ENCODE results near the gene F2.

F2 gene

DNA sequence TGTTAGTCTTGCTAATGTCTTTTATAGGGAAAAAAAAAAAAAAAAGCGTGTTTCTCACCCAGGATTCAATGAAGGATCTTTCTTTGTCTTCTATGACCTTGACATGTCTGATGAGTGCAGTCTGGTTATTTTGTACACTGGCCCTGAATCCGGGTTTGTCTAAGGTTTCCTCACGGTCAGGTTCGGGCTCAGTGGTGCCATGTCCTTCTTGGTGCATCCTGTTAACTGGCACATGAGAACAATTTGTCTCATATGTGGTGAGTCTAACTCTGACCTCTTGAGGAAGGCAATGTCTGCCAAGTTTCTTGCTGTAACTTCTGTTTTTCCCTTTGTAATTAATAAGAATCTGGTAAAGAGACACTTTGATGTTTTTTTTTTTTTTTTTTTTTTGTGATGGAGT lies 12.5 kb downstream of the F2 start:
- ATAC-seq (ENCODE audit: low read depth) (no peak), DNase-seq (ENCODE audit: low spot score in 2 of 2) (no peak)
- Mint-ChIP-seq H3K4me1 (no peaks in the 10 kb centered on the region), H3K27me3 (no peaks in the 10 kb centered on the region), H3K4me3 (no peak overlapping the region), H3K36me3 (no peaks in the 10 kb centered on the region), H3K27ac (no peak overlapping the region), H3K9me3 (no peaks in the 10 kb centered on the region)

DNA sequence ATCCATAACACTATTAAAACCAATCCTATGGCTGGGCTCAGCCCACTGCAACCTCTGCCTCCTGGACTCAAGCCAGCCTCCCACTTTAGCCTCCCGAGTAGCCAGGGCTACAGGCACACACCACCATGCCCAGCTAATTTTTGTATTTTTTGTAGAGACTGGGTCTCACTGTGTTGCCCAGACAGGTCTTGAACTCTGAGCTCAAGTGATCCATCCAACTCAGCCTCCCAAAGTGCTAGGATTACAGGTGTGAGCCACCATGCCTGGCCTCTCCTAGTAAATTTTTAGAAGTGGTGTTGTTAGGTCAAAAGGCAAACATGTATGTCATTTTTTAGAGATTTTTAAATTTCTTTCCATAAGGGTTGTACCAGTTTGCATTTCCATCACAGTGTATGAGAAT lies 14.2 kb downstream of the F2 start:
- ATAC-seq (ENCODE audit: low read depth) (no peak), DNase-seq (ENCODE audit: low spot score in 2 of 2) (no peak)
- H3K36me3 Mint-ChIP-seq = no peaks in the 10 kb centered on the region
- H3K4me3 Mint-ChIP-seq = no peak overlapping the region
- H3K27ac Mint-ChIP-seq = no peak overlapping the region
- H3K4me1 Mint-ChIP-seq = no peaks in the 10 kb centered on the region
- no peaks in the 10 kb centered on the region for H3K27me3 Mint-ChIP-seq
- no peaks in the 10 kb centered on the region for H3K9me3 Mint-ChIP-seq

DNA sequence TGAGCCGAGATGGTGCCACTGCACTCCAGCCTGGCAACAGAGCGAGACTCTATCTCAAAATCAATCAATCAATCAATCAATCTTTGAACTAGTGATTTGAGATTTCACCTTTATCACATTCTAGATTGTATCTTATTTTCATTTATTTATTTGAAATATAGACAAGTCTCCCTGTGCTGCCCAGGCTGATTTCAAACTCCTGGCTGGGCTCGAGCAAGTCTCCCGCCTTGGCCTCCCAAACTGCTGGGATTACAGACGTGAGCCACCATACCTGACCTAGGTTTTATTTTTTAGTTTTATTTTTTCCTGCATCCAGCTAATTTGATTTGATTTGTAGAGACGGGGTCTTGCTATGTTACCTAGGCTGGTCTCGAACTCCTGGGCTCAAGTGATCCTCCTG lies 17.1 kb downstream of the F2 start:
- Mint-ChIP-seq H3K27me3 (no peaks in the 10 kb centered on the region), H3K27ac (no peak overlapping the region), H3K9me3 (no peaks in the 10 kb centered on the region), H3K4me1 (no peaks in the 10 kb centered on the region), H3K36me3 (peaks cover 2% of the 10 kb centered on the region), H3K4me3 (no peak overlapping the region)
- ATAC-seq (ENCODE audit: low read depth) (no peak), DNase-seq (ENCODE audit: low spot score in 2 of 2) (no peak)

DNA sequence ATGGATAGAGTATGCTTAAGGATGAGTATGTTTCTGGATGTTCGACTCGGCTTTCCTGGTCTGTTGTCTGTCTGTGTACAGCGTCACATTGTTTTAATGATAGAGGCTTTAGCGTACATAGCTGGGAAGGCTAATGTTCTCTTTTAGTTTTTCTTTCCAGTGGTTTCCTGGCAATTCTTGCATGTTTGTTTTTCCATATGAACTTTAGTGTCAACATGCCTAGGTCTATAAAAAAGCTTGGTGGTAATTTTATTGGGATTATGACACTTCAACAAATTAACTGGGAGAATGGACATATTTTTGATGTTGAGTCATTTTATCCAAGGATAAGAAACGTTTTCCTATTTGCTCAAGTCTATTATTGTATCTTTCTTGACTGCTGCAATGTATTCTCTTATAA lies 17.6 kb downstream of the F2 start:
- Mint-ChIP-seq H3K27ac (no peak overlapping the region), H3K9me3 (no peaks in the 10 kb centered on the region)
- DNase-seq (ENCODE audit: low spot score in 2 of 2) = no peak

DNA sequence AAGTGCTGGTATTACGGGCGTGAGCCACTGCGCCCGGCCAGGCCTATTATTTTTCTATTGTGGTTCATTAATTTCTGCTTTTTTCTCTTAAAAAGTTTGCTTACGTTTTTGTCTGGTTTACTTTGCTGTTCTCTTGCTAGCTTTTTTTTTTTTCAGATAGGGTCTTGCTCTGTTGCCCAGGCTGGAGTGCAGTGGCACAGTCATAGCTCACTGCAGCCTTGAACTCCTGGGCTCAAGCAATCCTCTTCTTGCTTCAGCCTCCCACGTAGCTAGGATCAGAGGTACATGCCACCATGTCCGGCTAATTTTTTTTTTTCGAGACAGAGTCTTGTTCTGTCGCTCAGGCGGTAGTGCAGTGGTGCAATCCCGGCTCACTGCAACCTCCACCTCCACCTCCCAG lies 18.7 kb downstream of the F2 start:
- Mint-ChIP-seq H3K27me3 (no peaks in the 10 kb centered on the region), H3K9me3 (no peaks in the 10 kb centered on the region)

More for the DNA sequence above, 17.6 kb downstream of the F2 start:
- Mint-ChIP-seq H3K4me1 (no peaks in the 10 kb centered on the region), H3K4me3 (no peak overlapping the region), H3K27me3 (no peaks in the 10 kb centered on the region), H3K36me3 (peaks cover 5% of the 10 kb centered on the region)
- no peak for ATAC-seq (ENCODE audit: low read depth)

DNA sequence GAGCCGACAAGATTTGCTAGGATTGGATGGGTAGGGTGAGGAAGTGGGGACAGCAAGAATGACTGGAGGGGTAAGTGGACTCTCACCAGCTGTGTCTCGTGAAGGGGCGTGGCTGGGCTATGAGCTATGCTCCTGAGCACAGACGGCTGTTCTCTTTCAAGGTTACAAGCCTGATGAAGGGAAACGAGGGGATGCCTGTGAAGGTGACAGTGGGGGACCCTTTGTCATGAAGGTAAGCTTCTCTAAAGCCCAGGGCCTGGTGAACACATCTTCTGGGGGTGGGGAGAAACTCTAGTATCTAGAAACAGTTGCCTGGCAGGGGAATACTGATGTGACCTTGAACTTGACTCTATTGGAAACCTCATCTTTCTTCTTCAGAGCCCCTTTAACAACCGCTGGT lies 19.9 kb downstream of the F2 start:
- Mint-ChIP-seq H3K9me3 (no peaks in the 10 kb centered on the region), H3K4me3 (no peak overlapping the region), H3K27me3 (no peaks in the 10 kb centered on the region), H3K27ac (no peak overlapping the region), H3K36me3 (peaks cover 17% of the 10 kb centered on the region), H3K4me1 (no peaks in the 10 kb centered on the region)
- DNase-seq (ENCODE audit: low spot score in 2 of 2) (no peak), ATAC-seq (ENCODE audit: low read depth) (no peak)

More for the DNA sequence above, 18.7 kb downstream of the F2 start:
- DNase-seq (ENCODE audit: low spot score in 2 of 2) = no peak
- Mint-ChIP-seq H3K4me1 (no peaks in the 10 kb centered on the region), H3K36me3 (peaks cover 11% of the 10 kb centered on the region), H3K4me3 (no peak overlapping the region), H3K27ac (no peak overlapping the region)
- no peak for ATAC-seq (ENCODE audit: low read depth)

DNA sequence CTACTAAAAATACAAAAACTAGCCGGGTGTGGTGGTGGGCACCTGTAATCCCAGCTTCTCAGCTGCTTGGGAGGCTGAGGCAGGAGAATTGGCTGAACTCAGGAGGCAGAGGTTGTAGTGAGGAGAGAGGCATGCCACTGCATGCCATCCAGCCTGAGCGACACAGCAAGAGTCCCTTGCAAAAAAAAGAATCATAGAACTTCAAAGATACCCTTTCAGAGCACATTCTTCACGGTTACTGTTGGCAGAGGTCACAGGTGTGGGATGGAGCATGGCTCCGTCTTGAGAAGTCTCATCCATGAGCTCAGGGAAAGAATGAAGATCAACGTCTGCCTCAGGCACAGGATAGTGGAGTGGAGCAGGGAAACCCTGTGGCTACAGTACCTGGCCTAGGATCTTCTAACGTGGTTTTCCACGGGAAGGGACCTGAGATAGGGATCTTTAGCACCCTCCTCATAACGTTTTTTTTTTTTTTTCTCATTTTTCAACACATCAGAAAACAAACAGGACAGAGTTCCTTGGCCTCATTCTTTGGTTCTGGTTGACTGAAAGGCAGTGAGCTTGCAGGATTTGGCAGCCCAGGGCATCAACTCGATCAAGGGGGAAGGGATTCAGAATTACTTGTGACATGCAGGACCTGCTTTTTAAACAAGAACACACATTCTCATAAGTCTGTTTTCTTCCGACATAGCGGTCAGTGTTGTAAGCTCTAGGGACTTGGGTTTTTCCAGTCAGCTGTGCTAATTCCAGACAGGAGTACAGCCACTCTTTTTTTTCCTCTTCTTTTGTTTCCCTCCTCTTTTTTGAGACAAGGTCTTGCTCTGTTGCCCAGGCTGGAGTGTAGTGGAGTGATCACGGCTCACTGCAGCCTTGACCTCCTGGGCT lies 22.8 kb downstream of the F2 start:
- Mint-ChIP-seq H3K4me1 (no peaks in the 10 kb centered on the region), H3K4me3 (no peak overlapping the region), H3K36me3 (peaks cover 33% of the 10 kb centered on the region), H3K27me3 (no peaks in the 10 kb centered on the region), H3K9me3 (no peaks in the 10 kb centered on the region), H3K27ac (no peak overlapping the region)
- ATAC-seq (ENCODE audit: low read depth) (no peak), DNase-seq (ENCODE audit: low spot score in 2 of 2) (no peak)

DNA sequence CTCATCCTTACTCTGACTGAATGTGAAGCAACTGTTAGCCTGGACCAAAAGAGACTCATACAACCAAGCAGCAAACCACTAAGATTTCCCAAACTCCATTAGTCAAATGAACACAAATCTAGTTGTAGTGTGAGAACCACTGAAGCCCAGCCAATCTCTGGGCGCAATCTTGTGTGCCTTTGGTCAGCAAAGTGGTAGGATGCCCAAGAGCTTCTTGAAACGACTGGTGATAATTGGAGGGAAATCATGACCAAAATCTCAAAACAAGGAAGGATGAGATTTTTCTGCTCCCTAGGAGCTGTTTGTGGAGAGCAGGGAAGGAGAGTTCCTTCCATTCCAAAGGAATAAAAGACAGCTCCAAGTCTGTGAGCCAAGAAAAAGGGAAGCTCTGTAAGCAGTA lies 24.0 kb downstream of the F2 start:
- no peaks in the 10 kb centered on the region for H3K9me3 Mint-ChIP-seq
- no peak overlapping the region for H3K27ac Mint-ChIP-seq
- H3K4me3 Mint-ChIP-seq = no peak overlapping the region
- DNase-seq (ENCODE audit: low spot score in 2 of 2) (no peak), ATAC-seq (ENCODE audit: low read depth) (no peak)
- H3K27me3 Mint-ChIP-seq = no peaks in the 10 kb centered on the region
- H3K4me1 Mint-ChIP-seq = no peaks in the 10 kb centered on the region
- peaks cover 40% of the 10 kb centered on the region for H3K36me3 Mint-ChIP-seq

DNA sequence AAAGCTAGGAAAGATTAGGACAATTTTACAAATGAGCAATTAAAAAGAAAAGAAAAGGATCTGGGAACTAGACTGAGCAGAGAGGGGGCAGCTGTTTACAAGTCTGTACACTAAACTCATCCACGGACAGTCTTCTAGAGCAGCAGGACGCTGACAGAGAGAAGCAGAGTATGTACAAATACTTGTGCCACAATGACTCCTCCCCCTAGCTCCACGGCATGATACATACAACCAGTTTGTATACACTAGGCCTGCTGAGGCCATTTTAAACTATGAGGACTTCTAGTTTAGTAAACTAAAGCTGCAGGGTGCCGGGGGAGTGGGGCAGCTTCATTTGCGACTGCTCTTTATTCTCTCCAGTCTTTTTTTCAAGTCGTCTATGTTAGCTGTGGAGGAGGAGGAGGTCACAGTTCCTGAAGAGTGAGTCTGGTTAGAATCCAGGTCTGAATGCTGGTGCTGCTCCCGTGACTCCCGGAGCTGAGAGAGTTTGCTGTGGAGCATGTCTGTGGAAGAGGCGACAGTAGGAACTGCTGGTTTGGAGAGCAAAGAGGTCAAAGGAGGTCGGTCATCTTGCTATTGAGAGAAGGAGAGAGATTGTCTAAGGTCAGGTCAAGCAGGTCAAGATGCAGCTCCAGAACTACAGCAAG lies 24.8 kb downstream of the F2 start:
- H3K27me3 Mint-ChIP-seq = no peaks in the 10 kb centered on the region
- H3K9me3 Mint-ChIP-seq = no peaks in the 10 kb centered on the region
- no peak overlapping the region for H3K4me3 Mint-ChIP-seq
- peaks cover 42% of the 10 kb centered on the region for H3K36me3 Mint-ChIP-seq
- no peak for DNase-seq (ENCODE audit: low spot score in 2 of 2)
- no peak overlapping the region for H3K27ac Mint-ChIP-seq
- ATAC-seq (ENCODE audit: low read depth) = no peak
- no peaks in the 10 kb centered on the region for H3K4me1 Mint-ChIP-seq

DNA sequence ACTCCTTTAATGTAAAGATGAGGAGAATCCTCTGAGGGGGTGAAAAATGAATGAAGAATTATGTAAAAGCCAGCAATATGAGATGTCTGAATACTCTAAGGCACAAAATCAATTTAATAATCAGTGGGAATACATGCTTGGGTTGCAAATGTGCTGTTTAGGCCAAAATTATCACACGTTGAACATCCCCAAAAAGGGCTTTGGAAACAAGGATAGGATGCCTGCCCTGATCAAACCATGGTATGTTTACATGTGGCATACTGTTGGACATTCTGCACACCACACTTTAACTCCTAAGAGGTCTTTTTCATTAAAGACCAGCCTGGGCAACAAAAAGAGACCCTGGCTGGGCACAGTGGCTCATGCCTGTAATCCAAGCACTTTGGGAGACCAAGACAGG lies 26.3 kb downstream of the F2 start:
- no peak for ATAC-seq (ENCODE audit: low read depth)
- Mint-ChIP-seq H3K4me1 (no peaks in the 10 kb centered on the region), H3K36me3 (peaks cover 48% of the 10 kb centered on the region), H3K4me3 (no peak overlapping the region), H3K27me3 (no peaks in the 10 kb centered on the region), H3K27ac (no peak overlapping the region), H3K9me3 (no peaks in the 10 kb centered on the region)
- no peak for DNase-seq (ENCODE audit: low spot score in 2 of 2)

DNA sequence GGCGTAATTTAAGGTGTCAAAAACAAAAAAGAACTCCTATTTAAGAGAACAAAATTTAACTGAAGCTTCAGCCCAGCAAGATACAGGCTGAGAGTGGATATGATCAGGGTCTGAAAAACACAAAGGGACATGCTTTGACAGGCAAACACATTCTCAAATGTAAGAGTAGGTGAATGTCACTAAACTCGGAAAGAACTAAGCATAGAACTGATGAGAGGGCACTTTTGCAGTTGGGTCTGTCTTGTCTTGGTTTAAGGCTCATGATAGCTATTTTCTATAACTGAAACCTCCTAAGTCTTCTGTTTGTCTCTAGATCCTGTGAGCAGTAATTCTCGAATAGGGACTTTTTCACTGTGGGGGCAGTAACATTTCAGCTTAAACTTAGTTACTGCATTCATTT lies 27.0 kb downstream of the F2 start:
- no peak overlapping the region for H3K4me3 Mint-ChIP-seq
- no peak for DNase-seq (ENCODE audit: low spot score in 2 of 2)
- no peaks in the 10 kb centered on the region for H3K9me3 Mint-ChIP-seq
- H3K27me3 Mint-ChIP-seq = no peaks in the 10 kb centered on the region
- peaks cover 48% of the 10 kb centered on the region for H3K36me3 Mint-ChIP-seq
- H3K4me1 Mint-ChIP-seq = no peaks in the 10 kb centered on the region
- H3K27ac Mint-ChIP-seq = no peak overlapping the region
- ATAC-seq (ENCODE audit: low read depth) = no peak

DNA sequence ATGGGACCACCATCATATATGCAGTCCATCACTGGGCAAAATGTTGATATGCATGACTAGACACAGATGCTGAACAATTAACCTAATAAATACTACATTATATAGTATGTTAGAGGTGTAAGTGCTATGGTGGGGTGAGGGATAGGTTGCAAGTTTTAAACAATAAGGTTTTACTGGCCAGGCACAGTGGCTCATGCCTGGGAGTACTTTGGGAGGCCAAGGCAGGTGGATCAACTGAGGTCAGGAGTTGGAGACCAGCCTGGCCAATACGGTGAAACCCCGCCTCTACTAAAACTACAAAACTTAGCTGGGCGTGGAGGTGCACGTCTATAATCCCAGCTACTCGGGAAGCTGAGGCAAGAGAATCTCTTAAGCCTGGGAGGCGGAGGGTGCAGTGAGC lies 28.1 kb downstream of the F2 start:
- H3K27me3 Mint-ChIP-seq = no peaks in the 10 kb centered on the region
- no peak overlapping the region for H3K4me3 Mint-ChIP-seq
- H3K27ac Mint-ChIP-seq = no peak overlapping the region
- no peaks in the 10 kb centered on the region for H3K9me3 Mint-ChIP-seq
- no peaks in the 10 kb centered on the region for H3K4me1 Mint-ChIP-seq
- ATAC-seq (ENCODE audit: low read depth) (no peak), DNase-seq (ENCODE audit: low spot score in 2 of 2) (no peak)
- peaks cover 51% of the 10 kb centered on the region for H3K36me3 Mint-ChIP-seq

DNA sequence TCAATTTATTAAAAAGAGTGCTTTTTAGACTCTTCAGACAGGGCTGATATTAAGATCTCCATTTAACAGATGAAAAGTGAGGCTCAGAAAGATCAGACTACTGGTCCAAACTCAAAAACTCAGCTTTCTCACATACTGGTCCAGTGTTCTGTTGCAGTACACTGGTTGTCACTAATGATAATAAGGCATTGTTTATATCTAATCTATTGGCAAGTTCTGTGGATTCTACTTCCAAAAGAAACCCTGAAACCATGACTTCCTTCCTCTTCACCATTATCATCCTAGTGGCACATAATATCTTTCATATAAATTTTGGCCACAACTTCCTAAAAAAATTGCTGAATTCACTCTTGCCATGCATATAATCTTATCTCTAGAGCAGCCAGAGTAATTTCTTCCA lies 36.9 kb downstream of the F2 start:
- Mint-ChIP-seq H3K4me1 (no peaks in the 10 kb centered on the region), H3K9me3 (no peaks in the 10 kb centered on the region), H3K27me3 (no peaks in the 10 kb centered on the region), H3K27ac (no peak overlapping the region), H3K36me3 (peaks cover 50% of the 10 kb centered on the region), H3K4me3 (no peak overlapping the region)
- DNase-seq (ENCODE audit: low spot score in 2 of 2) = no peak
- ATAC-seq (ENCODE audit: low read depth) = no peak

DNA sequence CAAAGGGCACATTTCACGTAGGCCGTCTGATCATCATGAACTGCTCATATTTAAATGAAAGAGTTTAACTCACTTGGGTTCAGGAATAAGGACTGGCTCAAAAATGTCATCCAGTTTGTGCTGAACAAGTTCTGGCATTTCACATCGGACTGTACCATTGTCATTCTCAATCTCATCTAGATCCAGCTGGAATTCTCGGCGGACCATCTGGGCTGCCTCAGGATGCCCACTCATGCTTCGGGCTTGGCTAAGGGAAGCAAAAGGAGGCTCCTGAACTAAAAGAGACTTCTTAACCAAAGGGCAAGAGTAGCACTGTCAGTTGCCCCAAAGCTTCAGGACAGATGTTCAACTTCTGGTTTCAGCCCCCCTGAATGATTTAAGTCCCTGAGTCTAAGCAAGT lies 40.2 kb downstream of the F2 start:
- ATAC-seq (ENCODE audit: low read depth) (no peak), DNase-seq (ENCODE audit: low spot score in 2 of 2) (no peak)
- Mint-ChIP-seq H3K27me3 (no peaks in the 10 kb centered on the region), H3K36me3 (peaks cover 48% of the 10 kb centered on the region), H3K4me3 (no peak overlapping the region), H3K9me3 (no peaks in the 10 kb centered on the region), H3K27ac (no peak overlapping the region), H3K4me1 (no peaks in the 10 kb centered on the region)
